ENCODE results near the gene FOSL2.

DNA sequence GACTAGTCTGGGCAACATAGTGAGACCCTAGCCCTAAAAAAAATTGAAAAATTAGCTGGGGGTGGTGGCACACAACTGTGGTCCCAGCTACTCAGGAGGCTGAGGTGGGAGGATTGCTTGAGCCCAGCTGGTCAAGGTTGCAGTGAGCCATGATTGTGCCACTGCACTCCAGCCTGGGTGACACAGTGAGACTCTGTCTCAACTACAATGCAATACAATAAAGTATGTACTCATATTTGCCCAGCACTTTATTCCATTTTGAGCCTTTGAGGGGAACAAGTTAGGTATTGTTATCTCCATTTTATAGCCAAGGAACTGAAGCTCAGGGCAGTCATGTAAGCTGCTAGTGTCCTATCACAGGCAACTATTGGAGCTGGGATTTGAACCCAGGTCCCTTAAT, 53.9 kb downstream of the FOSL2 start:
- TF ChIP-seq, protein P1, sequence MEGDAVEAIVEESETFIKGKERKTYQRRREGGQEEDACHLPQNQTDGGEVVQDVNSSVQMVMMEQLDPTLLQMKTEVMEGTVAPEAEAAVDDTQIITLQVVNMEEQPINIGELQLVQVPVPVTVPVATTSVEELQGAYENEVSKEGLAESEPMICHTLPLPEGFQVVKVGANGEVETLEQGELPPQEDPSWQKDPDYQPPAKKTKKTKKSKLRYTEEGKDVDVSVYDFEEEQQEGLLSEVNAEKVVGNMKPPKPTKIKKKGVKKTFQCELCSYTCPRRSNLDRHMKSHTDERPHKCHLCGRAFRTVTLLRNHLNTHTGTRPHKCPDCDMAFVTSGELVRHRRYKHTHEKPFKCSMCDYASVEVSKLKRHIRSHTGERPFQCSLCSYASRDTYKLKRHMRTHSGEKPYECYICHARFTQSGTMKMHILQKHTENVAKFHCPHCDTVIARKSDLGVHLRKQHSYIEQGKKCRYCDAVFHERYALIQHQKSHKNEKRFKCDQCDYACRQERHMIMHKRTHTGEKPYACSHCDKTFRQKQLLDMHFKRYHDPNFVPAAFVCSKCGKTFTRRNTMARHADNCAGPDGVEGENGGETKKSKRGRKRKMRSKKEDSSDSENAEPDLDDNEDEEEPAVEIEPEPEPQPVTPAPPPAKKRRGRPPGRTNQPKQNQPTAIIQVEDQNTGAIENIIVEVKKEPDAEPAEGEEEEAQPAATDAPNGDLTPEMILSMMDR (IDR thresholded peaks at IDR 0.05), result no peak
- TF ChIP-seq POLR2AphosphoS5 (IDR thresholded peaks at IDR 0.05), result no peak

All from breast epithelium (tissue), 3 donors.